Smooth muscle cell (in vitro differentiated cells): ENCODE measurements around the gene PRRT1B. TPM values are rescaled to one million over a fixed set of nuclear protein-coding genes. Genes with fewer than 3 reads are reported as not detected.

Experiments used
- DNase-seq: peaks from one replicate; lab custom pipeline; 2025; ENCODE audit not compliant: unreplicated experiment; lab: John Stamatoyannopoulos, UW
- H2AFZ ChIP-seq: fragments of 200-600 bp; sonication (generic); 2 replicates; pipeline ENCODE4 v1.6.0; 2016; ENCODE audit warnings: antibody characterized with exemption, low read depth, mild to moderate bottlenecking
- H3F3A ChIP-seq: fragments of 200-600 bp; sonication (generic); 2 replicates; pipeline ENCODE4 v1.6.0; 2017; ENCODE audit warnings: antibody characterized with exemption, low read depth
- H3K27ac ChIP-seq: fragments of 200-600 bp; sonication (generic); 2 replicates; pipeline ENCODE4 v1.5.1; 2016; ENCODE audit warnings: low read depth, mild to moderate bottlenecking
- H3K27me3 ChIP-seq: fragments of 200-600 bp; sonication (generic); 2 replicates; pipeline ENCODE4 v1.6.1; 2016; ENCODE audit warnings: low read depth, mild to moderate bottlenecking
- H3K36me3 ChIP-seq: fragments of 200-600 bp; sonication (generic); 2 replicates; pipeline ENCODE4 v1.5.1; 2016; ENCODE audit warnings: low read depth
- H3K4me1 ChIP-seq: fragments of 200-600 bp; sonication (generic); 2 replicates; pipeline ENCODE4 v1.5.1; 2016; ENCODE audit warnings: low read depth
- H3K4me2 ChIP-seq: fragments of 200-600 bp; sonication (generic); 2 replicates; pipeline ENCODE4 v1.6.0; 2016; ENCODE audit warnings: mild to moderate bottlenecking
- H3K4me3 ChIP-seq: fragments of 200-600 bp; sonication (generic); 2 replicates; pipeline ENCODE4 v1.5.1; 2016; ENCODE audit warnings: mild to moderate bottlenecking
- H3K79me2 ChIP-seq: fragments of 200-600 bp; sonication (generic); 2 replicates; pipeline ENCODE4 v1.6.0; 2016; ENCODE audit warnings: low read depth, mild to moderate bottlenecking
- H3K9ac ChIP-seq: fragments of 200-600 bp; sonication (generic); 2 replicates; pipeline ENCODE4 v1.6.0; 2016; ENCODE audit warnings: low read depth
- H3K9me3 ChIP-seq: fragments of 200-600 bp; sonication (generic); replicated peaks from 2 replicates; pipeline ENCODE4 v1.5.1; 2016; ENCODE audit warnings: low read depth
- H4K20me1 ChIP-seq: fragments of 200-600 bp; sonication (generic); 2 replicates; pipeline ENCODE4 v1.6.0; 2016; ENCODE audit warnings: low read depth
- CTCF ChIP-seq: fragments of 200-600 bp; sonication (generic); IDR thresholded peaks from 2 replicates; pipeline ENCODE4 v1.5.1; 2017; ENCODE audit warnings: borderline replicate concordance, mild to moderate bottlenecking, antibody characterized with exemption; ENCODE audit not compliant: insufficient read depth, poor library complexity, severe bottlenecking
- WGBS: methylation state at CpG from one replicate; pipeline ENCODE4 v1.1.7; 2016; ENCODE audit warnings: low lambda C conversion rate; 5-methylcytosine and 5-hydroxymethylcytosine counted together
- polyA plus RNA-seq: library from polyadenylated mRNA; unstranded; fragments of >200 nt; fragmentation: Nextera tagmentation; extraction: Ambion mirVana; gene quantifications from 2 replicates; pipeline ENCODE4 v1.2.1, GENCODE V29; 2016
- total RNA-seq: library from RNA; depleted of rRNA; stranded (reverse); fragments of >200 nt; gene quantifications from 2 replicates; pipeline ENCODE4 v1.2.3, GENCODE V29; 2014

Gene PRRT1B
- total and polyA plus RNA-seq, 2 experiments from 2014 or later = not detected

- H3K4me3 ChIP-seq = no peak overlapping the region
- no peaks in the 10 kb centered on the region for H3K27me3 ChIP-seq
- H3K27ac ChIP-seq = no peak overlapping the region
- no peak overlapping the region for H3K9ac ChIP-seq
- H2AFZ ChIP-seq = no peak overlapping the region
- H3K36me3 ChIP-seq = no peaks in the 10 kb centered on the region
- no peak overlapping the region for H3K4me2 ChIP-seq
- H3K79me2 ChIP-seq = no peaks in the 10 kb centered on the region
- H3K4me1 ChIP-seq = no peaks in the 10 kb centered on the region
- H3F3A ChIP-seq = no peaks in the 10 kb centered on the region
- H3K9me3 ChIP-seq = no peaks in the 10 kb centered on the region
- 95% methylated on average over 10 of the region's 10 CpGs for WGBS
- no peak for TF ChIP-seq CTCF
- DNase-seq = no peak
- no peaks in the 10 kb centered on the region for H4K20me1 ChIP-seq
These were observed 36.7 kb downstream of the PRRT1B start for GRCh38 chr9:131582056-131582455.

GRCh38 chr9:131582466-131583336 lies 37.4 kb downstream of the PRRT1B start:
- Histone ChIP-seq H3K4me1 (no peaks in the 10 kb centered on the region), H3K36me3 (no peaks in the 10 kb centered on the region), H4K20me1 (no peaks in the 10 kb centered on the region), H3K9ac (no peak overlapping the region), H3F3A (no peaks in the 10 kb centered on the region), H3K9me3 (no peaks in the 10 kb centered on the region), H3K27ac (no peak overlapping the region), H3K4me2 (no peak overlapping the region), H3K79me2 (no peaks in the 10 kb centered on the region), H3K27me3 (no peaks in the 10 kb centered on the region), H3K4me3 (no peak overlapping the region), H2AFZ (no peak overlapping the region)
- no peak for DNase-seq
- TF ChIP-seq CTCF = no peak
- 96% methylated on average over 27 of the region's 27 CpGs for WGBS

- no peak overlapping the region for H3K27ac ChIP-seq
- H3K9me3 ChIP-seq = no peaks in the 10 kb centered on the region
- 91% methylated on average over 5 of the region's 5 CpGs for WGBS
- no peak for TF ChIP-seq CTCF
- no peak overlapping the region for H3K4me3 ChIP-seq
- H3K27me3 ChIP-seq = no peaks in the 10 kb centered on the region
- no peaks in the 10 kb centered on the region for H3K4me1 ChIP-seq
- no peak overlapping the region for H3K4me2 ChIP-seq
- no peak for DNase-seq
- no peak overlapping the region for H3K9ac ChIP-seq
- no peaks in the 10 kb centered on the region for H3F3A ChIP-seq
- no peaks in the 10 kb centered on the region for H3K79me2 ChIP-seq
- H2AFZ ChIP-seq = no peak overlapping the region
- no peaks in the 10 kb centered on the region for H3K36me3 ChIP-seq
- no peaks in the 10 kb centered on the region for H4K20me1 ChIP-seq
These were observed 38.0 kb downstream of the PRRT1B start for GRCh38 chr9:131583337-131583645.
